CD4-positive, alpha-beta T cell treated with Interferon alpha-2 for 1 hour (primary cell): ENCODE results near the gene ENDOD1.

Source experiments
- DNase-seq, 2 donors: peaks; one replicate each; pipeline ENCODE4 v3.0.0-alpha.2; 2020 to 2022

Gene ENDOD1

GRCh38 chr11:95145430-95146060 lies 55.9 kb downstream of the ENDOD1 start:
- DNase-seq, result no peak

GRCh38 chr11:95147364-95147905 lies 57.8 kb downstream of the ENDOD1 start:
- DNase-seq, result no peak

GRCh38 chr11:95148406-95148805 lies 58.8 kb downstream of the ENDOD1 start:
- no peak for DNase-seq

DNA sequence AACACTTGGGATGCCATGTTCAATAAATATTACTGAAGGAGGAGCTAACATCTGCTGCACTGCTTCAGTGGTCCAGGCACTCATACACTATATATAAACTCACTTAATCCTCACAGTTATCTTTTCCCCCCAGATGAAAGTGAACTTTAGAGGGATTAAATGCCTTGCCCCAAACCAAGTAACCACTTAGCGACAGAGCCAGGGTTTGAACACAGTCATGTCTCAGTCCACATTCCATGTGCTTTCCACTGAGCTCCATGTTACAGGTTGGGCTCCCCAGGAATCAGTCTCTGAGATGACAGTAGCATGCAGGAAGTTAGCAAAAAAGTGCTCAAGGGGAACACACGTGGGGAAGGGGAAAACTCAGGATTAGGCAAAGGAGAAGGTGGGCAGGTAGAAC lies 59.3 kb downstream of the ENDOD1 start:
- no peak for DNase-seq

DNA sequence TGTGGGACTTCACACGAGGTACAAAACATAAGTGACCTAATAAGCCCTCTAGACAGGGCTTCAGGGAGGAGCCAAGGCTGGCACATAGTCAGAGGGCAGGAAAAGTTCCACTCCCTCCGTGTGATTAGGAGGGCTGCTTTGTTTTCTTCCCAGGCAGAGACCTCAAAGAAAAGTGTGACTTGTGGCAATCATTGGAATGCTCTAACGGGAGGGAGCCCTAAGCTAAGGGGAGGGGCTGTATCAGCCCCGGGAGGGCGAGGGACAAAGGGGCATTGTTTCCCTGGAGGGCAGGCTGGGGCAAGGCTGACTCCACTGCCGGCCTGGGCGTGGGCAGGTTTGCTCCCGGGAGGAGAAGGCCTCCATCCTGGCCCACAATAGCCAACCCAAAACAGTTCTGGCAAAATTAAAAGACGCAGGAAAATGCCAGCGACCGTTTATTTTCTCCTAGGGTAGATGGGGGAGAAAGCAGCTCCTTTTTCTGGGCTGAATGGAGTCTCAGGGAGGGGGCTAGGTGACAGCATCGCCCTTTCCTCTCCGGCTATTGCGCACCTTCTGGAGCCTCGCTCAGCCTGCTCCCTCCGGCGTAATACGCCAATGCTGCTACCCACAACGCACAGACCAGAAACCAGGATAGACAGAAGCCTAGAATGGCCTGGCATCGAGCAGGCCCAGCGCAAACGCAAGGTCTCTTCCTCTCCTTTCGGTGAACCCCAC lies 60.2 kb downstream of the ENDOD1 start:
- no peak for DNase-seq

GRCh38 chr11:95150956-95151684 lies 61.5 kb downstream of the ENDOD1 start:
- peak; percentile 92 to 95 for DNase-seq

GRCh38 chr11:95152876-95153856 lies 63.5 kb downstream of the ENDOD1 start:
- peak; percentile 6 to 42 for DNase-seq

- peak in 1 of 2 donors; percentile 18 for DNase-seq
Observed at GRCh38 chr11:95153857-95154246, 64.2 kb downstream of the ENDOD1 start.

DNA sequence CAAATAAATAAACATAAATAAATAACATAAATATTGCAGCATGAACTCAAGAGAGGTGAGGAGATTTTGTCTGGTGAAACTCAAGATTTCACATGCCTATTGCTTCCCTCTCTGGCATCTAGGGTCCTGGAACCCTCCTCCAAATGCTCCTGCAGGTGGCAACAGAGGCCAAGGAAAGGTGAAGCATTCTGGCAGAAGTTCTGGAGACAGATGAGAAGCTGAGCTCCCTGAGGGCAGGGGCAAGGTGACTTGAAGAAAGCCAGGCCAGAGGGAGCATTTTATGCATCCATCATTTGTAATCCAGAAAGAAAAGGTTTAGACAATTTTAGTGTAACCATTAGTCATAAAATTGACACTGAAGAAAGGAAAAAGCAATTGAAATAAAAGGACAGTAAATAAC lies 64.9 kb downstream of the ENDOD1 start:
- peak; percentile 69 to 80 for DNase-seq

DNA sequence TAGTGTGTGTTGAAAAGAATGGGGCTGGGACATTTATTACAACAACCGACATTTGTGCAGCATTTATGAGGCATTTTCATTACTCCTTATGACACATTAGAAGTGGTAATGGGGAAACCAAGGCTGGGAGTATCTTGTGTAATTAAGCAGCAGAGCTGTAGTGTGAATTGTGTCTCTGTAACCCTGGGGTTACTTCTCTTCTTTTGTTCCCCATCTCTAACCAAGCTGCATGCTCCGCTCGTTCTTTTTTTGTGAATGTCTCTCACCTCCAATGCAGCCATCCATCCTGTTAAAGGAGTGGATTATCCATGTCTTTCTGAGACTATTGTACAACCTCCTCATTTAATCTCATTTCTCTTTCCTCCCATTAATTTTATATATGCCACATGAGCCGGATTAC lies 65.7 kb downstream of the ENDOD1 start:
- DNase-seq, result no peak

DNA sequence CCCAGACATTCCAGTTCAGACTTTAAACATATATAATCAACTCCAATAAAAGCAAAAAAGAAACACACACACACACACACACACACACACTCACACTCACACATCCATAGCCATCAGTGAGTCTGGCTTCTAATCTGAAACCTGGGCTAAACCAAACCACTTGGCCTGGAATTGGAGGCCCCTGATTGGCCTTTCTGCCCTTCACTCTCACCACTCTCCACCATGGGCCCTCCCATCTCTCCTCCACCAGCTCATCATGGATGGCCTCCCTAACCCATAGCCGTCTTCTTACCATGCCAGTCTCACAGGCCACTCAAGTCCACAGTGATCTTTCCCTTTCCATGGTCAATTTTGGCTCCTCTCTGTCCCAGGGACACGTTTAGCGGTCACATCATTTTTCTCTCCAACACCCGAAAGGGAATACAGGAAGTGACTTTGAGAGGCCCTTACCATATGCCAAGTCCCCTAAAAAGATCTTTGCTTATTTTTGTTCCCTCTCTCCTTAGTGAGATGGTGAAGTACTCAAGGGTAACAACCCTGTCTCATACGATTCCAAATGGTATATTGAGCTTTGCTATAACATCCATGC lies 66.6 kb downstream of the ENDOD1 start:
- no peak for DNase-seq

DNA sequence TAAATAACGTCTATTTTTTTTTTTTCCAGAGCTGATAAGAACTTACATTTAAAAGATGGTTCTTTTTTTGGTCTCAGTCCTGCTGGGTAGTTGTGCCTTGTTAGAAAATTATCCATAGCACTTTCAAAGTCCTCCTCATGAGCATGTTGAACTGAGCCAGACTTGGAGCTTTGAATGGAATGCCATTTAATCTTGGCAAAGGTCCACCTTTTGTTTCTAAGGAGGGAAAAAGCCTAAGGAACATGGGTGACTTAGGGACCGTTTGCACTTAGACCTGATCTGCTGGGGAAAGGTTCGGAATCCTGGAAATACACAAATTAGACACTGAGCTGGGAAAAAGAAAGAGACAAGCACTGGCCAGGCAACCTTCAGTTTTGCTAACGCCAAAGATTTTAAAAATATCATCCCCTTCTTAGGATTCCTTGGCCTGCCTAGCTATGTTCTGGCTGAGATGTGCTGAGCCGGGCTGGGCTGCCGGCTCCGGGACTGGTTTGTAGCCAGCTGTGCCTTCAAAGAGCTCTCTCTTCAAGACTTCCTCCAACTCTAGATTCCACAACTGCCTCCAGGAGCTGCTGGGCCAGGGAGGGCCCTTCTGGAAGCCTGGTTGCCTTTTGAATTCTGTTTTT lies 67.4 kb downstream of the ENDOD1 start:
- no peak for DNase-seq

- DNase-seq, result peak in 1 of 2 donors; percentile 23
Observed at GRCh38 chr11:95157824-95158223, 68.2 kb downstream of the ENDOD1 start.

DNA sequence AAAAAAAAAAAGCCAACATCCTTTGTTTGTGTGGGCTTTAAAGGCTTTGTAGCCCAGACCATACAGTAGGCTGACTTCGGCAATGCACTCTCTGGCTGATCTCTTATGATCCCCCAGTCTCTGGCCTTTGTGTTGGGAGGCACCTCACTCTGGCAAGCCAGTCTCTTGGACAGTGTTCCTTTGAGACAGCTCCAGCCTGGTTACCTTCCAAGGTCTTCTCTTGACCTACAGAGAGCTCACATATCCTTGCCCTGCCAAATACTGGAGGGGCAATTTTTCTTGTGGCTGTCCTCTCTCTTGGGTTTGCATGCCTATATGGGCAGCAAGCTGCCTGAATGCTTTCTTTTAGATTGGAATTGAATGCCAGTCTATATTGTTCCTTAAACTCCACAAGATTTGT lies 71.6 kb downstream of the ENDOD1 start:
- no peak for DNase-seq

- no peak for DNase-seq
Observed at GRCh38 chr11:95163106-95163505, 73.5 kb downstream of the ENDOD1 start.

DNA sequence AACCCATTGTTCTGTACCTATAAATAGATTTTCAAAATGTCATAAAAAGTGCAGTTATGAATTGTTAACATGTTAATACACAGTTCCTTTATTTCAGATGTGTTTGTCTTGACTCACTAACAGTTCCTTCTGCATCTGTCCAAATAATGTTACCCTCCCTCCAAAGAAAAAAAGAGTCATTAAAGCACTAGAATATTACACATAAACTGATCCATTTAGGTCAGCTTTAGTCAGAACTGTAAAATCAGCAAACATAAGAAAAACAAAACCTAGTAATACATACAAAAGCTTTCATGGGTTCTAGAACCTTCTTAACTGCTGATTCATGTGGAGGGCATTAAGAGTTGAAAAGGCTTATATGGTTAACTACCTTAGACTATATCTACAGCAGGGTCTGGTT lies 76.0 kb downstream of the ENDOD1 start:
- no peak for DNase-seq

DNA sequence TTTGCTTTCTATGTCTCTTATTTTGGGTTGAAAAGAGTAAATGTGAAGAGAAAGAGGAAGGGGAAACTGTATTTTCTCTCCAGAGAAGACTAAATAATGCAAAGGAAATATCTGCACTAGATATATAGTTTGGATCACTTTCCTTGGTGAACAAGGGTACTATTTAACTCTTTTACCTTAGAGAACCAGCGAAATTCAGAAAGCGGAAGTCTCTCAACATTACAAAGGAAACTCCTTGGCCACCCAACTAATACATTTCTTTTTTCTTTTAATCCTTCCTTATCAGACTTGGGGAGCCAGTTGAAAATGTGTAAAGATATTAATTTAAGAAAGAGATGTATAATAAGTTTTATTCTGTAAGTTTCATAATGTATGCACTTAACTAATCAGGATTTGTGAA lies 77.1 kb downstream of the ENDOD1 start:
- DNase-seq, result no peak

GRCh38 chr11:95170294-95170693 lies 80.6 kb downstream of the ENDOD1 start:
- no peak for DNase-seq

DNA sequence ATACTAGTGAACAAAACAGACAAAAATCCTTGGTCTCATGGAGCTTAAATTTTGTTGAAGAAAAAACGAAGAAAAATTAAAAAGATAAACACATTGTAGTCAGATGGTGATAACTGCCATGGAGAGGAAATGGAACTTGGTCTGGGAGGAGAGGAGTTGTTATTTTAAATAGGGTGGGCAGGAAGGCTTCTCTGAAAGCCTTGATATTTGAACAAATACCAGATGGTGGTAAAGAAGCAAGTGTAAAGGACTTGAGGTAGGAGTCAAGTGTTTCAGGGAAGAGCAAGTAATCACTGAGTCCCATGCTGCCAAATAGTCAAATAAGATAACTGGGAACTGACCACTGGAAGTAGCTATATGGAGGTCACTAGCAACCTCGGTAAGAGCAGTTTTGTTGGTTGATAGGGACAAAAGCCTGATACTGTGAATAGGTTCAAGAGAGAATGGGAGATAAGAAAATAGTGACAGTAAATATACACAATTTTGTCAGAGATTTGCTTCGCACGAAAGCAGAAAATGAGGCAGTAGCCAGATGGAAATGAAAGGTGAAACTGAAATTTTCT lies 86.3 kb downstream of the ENDOD1 start:
- DNase-seq, result no peak
